ENCODE measurements around the gene PNKP. TPM values are rescaled to one million over a fixed set of nuclear protein-coding genes. Genes with fewer than 3 reads are reported as not detected.
"Not testable (repeated sequence)": the region's sequence is repeated elsewhere in the genome, so short reads cannot be mapped to it uniquely, and the experiment has no call there.

Gene PNKP
- total and polyA plus RNA-seq, 10 of the 15 experiments (the other 5 are each of a cell fraction or from before 2014, with no cell fraction given), result 2.9 to 82.3 (median 33.2) TPM

- WGBS (ENCODE audit: insufficient coverage, insufficient replicate concordance, low lambda C conversion rate, missing lambda C conversion rate), result 76% methylated on average over 4 of the region's 7 CpGs
- intact Hi-C loops (cut with micrococcal nuclease; ENCODE audit: unreplicated experiment); H3K9ac ChIP-seq (ENCODE audit: control insufficient read depth, insufficient read depth, low read length); H3K27me3 ChIP-seq (replicated peaks in 1 of 2; ENCODE audit: control insufficient read depth in 2 of 2, insufficient read depth in 2 of 2, low read length in 1 of 2); in situ Hi-C loops (cut with MboI); FAIRE-seq; H3K4me1 ChIP-seq (ENCODE audit: control insufficient read depth, insufficient read depth, low read length); H2AFZ ChIP-seq (ENCODE audit: control insufficient read depth, low read depth, low read length); BruUV-seq (replicated peaks); H4K20me1 ChIP-seq (ENCODE audit: control insufficient read depth, insufficient read depth); H3K9me3 ChIP-seq (replicated peaks; ENCODE audit: control insufficient read depth, insufficient read depth, low read length); H3K27ac ChIP-seq (ENCODE audit: control insufficient read depth, insufficient read depth); ATAC-seq; RAD21 ChIA-PET (ENCODE audit: unreplicated experiment); DNase-seq (ENCODE audit: low read depth, low spot score): not testable (repeated sequence)
- CTCF ChIA-PET, result interaction anchor here (0.7 to 1.8 kb wide), 2 partner anchors 26 to 46 kb away, joined by 3 to 6 read pairs; no protein-coding TSS in a partner anchor
- POLR2A ChIA-PET, result interaction anchor here (0.7 to 2.7 kb wide), 5 partner anchors 24 to 57 kb away, joined by 3 to 11 read pairs (median 4); partner anchors contain the start of genes AKT1S1, PTOV1 and TBC1D17
- H3K79me2 ChIP-seq (ENCODE audit: control insufficient read depth, insufficient read depth, low read length), result peaks cover 29% of the 10 kb centered on the region
- SMC1A ChIA-PET (ENCODE audit: uncharacterized antibody, unreplicated experiment), result interaction anchor here (1.2 kb wide), 1 partner anchor 30 kb away, joined by 4 read pairs; no protein-coding TSS in a partner anchor
- peaks cover 0 to 15% of the 10 kb centered on the region in 2 experiments; a peak in 2 of 4 replicates for H3K36me3 ChIP-seq (ENCODE audit: control insufficient read depth in 2 of 2, insufficient read depth in 2 of 2, low read length in 1 of 2)
- peak overlapping the region; percentile 96 for H3K4me3 ChIP-seq
- peak overlapping the region; percentile 60 for H3K4me2 ChIP-seq (ENCODE audit: control insufficient read depth, insufficient read depth)
These were observed 47.8 kb downstream of the PNKP start for GRCh38 chr19:49819452-49820115.

GRCh38 chr19:49818649-49819370 lies 48.6 kb downstream of the PNKP start:
- Histone ChIP-seq H3K79me2 (ENCODE audit: control insufficient read depth, insufficient read depth, low read length) (peaks cover 28% of the 10 kb centered on the region), H3K4me1 (ENCODE audit: control insufficient read depth, insufficient read depth, low read length) (peaks cover 10% of the 10 kb centered on the region), H3K4me2 (ENCODE audit: control insufficient read depth, insufficient read depth) (peak overlapping the region; percentile 60), H3K36me3 (ENCODE audit: control insufficient read depth in 2 of 2, insufficient read depth in 2 of 2, low read length in 1 of 2) (peaks cover 0 to 14% of the 10 kb centered on the region in 2 experiments; a peak in 2 of 4 replicates), H3K4me3 (peak overlapping the region; percentile 96), H3K9me3 (replicated peaks; ENCODE audit: control insufficient read depth, insufficient read depth, low read length) (no peaks in the 10 kb centered on the region), H3K27me3 (replicated peaks in 1 of 2; ENCODE audit: control insufficient read depth in 2 of 2, insufficient read depth in 2 of 2, low read length in 1 of 2) (no peaks in the 10 kb centered on the region), H4K20me1 (ENCODE audit: control insufficient read depth, insufficient read depth) (no peaks in the 10 kb centered on the region), H3K9ac (ENCODE audit: control insufficient read depth, insufficient read depth, low read length) (peak overlapping the region; percentile 92), H3K27ac (ENCODE audit: control insufficient read depth, insufficient read depth) (peak overlapping the region; percentile 97), H2AFZ (ENCODE audit: control insufficient read depth, low read depth, low read length) (peak overlapping the region; percentile 98)
- no peak for DNase-seq (ENCODE audit: low read depth, low spot score)
- BruUV-seq (replicated peaks), result TSS peak; percentile 69
- POLR2A ChIA-PET, result interaction anchor here (0.6 to 2.7 kb wide), 11 partner anchors 13 to 1490 kb away, joined by 3 to 11 read pairs (median 3); partner anchors contain the start of genes AKT1S1, AP2A1, PTOV1 and TBC1D17
- SMC1A ChIA-PET (ENCODE audit: uncharacterized antibody, unreplicated experiment), result interaction anchor here (1.1 to 1.7 kb wide), 4 partner anchors 25 to 57 kb away, joined by 3 to 4 read pairs (median 4); partner anchors contain the start of gene AP2A1
- RAD21 ChIA-PET (ENCODE audit: unreplicated experiment), result interaction anchor here (1.0 to 1.7 kb wide), 2 partner anchors 50 to 79 kb away, joined by 3 to 10 read pairs; no protein-coding TSS in a partner anchor
- no peak for ATAC-seq
- in situ Hi-C loops (cut with MboI) (no loop called here), intact Hi-C loops (cut with micrococcal nuclease; ENCODE audit: unreplicated experiment) (no loop called here)
- WGBS (ENCODE audit: insufficient coverage, insufficient replicate concordance, low lambda C conversion rate, missing lambda C conversion rate), result 51% methylated on average over 12 of the region's 16 CpGs
- no peak for FAIRE-seq
- CTCF ChIA-PET, result interaction anchor here (0.7 to 1.8 kb wide), 3 partner anchors 27 to 50 kb away, joined by 3 to 6 read pairs (median 5); no protein-coding TSS in a partner anchor
- TF ChIP-seq EZH2 (IDR thresholded peaks at IDR 0.05; ENCODE audit: borderline replicate concordance, control insufficient read depth, low read depth, low read length), result no peak
- no peak for TF ChIP-seq MYC (IDR thresholded peaks at IDR 0.05; ENCODE audit: insufficient read depth, insufficient read length, insufficient replicate concordance, low read length, severe bottlenecking)
- no peak for TF ChIP-seq ZNF592 (IDR thresholded peaks at IDR 0.05)
- TF ChIP-seq YY1 (IDR thresholded peaks at IDR 0.05; ENCODE audit: low read depth, low read length), result no peak
- TF ChIP-seq, protein P1, sequence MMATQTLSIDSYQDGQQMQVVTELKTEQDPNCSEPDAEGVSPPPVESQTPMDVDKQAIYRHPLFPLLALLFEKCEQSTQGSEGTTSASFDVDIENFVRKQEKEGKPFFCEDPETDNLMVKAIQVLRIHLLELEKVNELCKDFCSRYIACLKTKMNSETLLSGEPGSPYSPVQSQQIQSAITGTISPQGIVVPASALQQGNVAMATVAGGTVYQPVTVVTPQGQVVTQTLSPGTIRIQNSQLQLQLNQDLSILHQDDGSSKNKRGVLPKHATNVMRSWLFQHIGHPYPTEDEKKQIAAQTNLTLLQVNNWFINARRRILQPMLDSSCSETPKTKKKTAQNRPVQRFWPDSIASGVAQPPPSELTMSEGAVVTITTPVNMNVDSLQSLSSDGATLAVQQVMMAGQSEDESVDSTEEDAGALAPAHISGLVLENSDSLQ (IDR thresholded peaks at IDR 0.05), result no peak
- no peak for TF ChIP-seq KAT2A (conservative IDR thresholded peaks at IDR 0.05; ENCODE audit: control insufficient read depth, low read depth, low read length)
- TF ChIP-seq CBX5 (IDR thresholded peaks at IDR 0.05; ENCODE audit: low read depth), result no peak
- no peak for TF ChIP-seq HDAC6 (IDR thresholded peaks at IDR 0.05; ENCODE audit: unreplicated experiment)
